Sigmoid colon (tissue), 7 donors: ENCODE measurements around the gene PARD3. TPM values are rescaled to one million over a fixed set of nuclear protein-coding genes. Genes with fewer than 3 reads are reported as not detected.

Experiments used
- DNase-seq: peaks from one replicate; pipeline ENCODE4 v3.0.0-alpha.2; 2019
- H3K27ac ChIP-seq, 4 donors: fragments of 200-600 bp; sonication (generic); one replicate each; pipeline ENCODE4 v1.5.1; 2016 to 2019; ENCODE audit warnings: mild to moderate bottlenecking in 1 of 4
- H3K27me3 ChIP-seq, 3 donors: fragments of 200-600 bp; sonication (generic); one replicate each; pipeline ENCODE4 v1.5.1; 2019; ENCODE audit warnings: mild to moderate bottlenecking in 1 of 3
- H3K36me3 ChIP-seq, 4 donors: fragments of 200-600 bp; sonication (generic); one replicate each; pipeline ENCODE4 v1.5.1; 2016 to 2019
- H3K4me1 ChIP-seq, 4 donors: fragments of 200-600 bp; sonication (generic); one replicate each; pipeline ENCODE4 v1.5.1; 2017 to 2019
- H3K4me3 ChIP-seq, 4 donors: fragments of 200-600 bp; sonication (generic); one replicate each; pipeline ENCODE4 v1.5.1; 2017 to 2019; ENCODE audit warnings: mild to moderate bottlenecking in 2 of 4, moderate library complexity in 1 of 4
- H3K9me3 ChIP-seq, 4 donors: fragments of 200-600 bp in 3 of 4; sonication (generic) in 3 of 4; one replicate each; pipeline versions ENCODE4 v1.5.1 to v1.6.1; 2013 to 2019
- CTCF ChIP-seq, 4 experiments: fragments of 450-650 bp in 3 of 4; fragments of 200-600 bp in 1 of 4; IDR thresholded peaks; one replicate each; pipeline ENCODE4 v1.5.1; 2016 to 2019; ENCODE audit warnings: antibody characterized with exemption in 4 of 4, mild to moderate bottlenecking in 3 of 4, moderate library complexity in 2 of 4
- EP300 ChIP-seq, 4 donors: sonication (generic); formaldehyde crosslinking; IDR thresholded peaks; one replicate each; pipeline ENCODE4 v1.6.1; 2017; ENCODE audit warnings: antibody characterized with exemption in 4 of 4
- POLR2A ChIP-seq, 2 donors: fragments of 450-650 bp; IDR thresholded peaks; one replicate each; pipeline ENCODE4 v1.6.1; 2016; ENCODE audit warnings: antibody characterized with exemption in 2 of 2, mild to moderate bottlenecking in 2 of 2, moderate library complexity in 2 of 2
- POLR2AphosphoS5 ChIP-seq, 4 donors: sonication (generic); formaldehyde crosslinking; IDR thresholded peaks; one replicate each; pipeline ENCODE4 v1.6.1; 2017; ENCODE audit warnings: antibody characterized with exemption in 4 of 4
- WGBS, 2 donors: extraction: QIAGEN DNeasy Blood & Tissue Kit; methylation state at CpG; one replicate each; pipeline ENCODE4 v1.1.7; 2013; 5-methylcytosine and 5-hydroxymethylcytosine counted together
- intact Hi-C: fragments of 100-400 bp; cut with DNase I; formaldehyde crosslinking; loops from one replicate; pipeline ENCODE4 v1.15.1; 2023
- polyA plus RNA-seq, 3 donors: library from polyadenylated mRNA; stranded (reverse); fragments of 200-250 nt; gene quantifications; one replicate each; pipeline ENCODE4 v1.2.3, GENCODE V29; 2013
- total RNA-seq, 4 donors: library from RNA; depleted of rRNA; stranded (reverse); fragments of >200 nt; gene quantifications; one replicate each; pipeline ENCODE4 v1.1.0, GENCODE V29; 2016
- donor health status: healthy with polysubstance abuse.
- donor health status: Bipolar disorder and iron deficiency.
- donor health status: healthy.

PARD3 gene
- total and polyA plus RNA-seq, 7 donors = 17.5 to 96.4 (median 75.9) TPM

GRCh38 chr10:34380856-34381255, 434.2 kb downstream of the PARD3 start:
- no peak for DNase-seq
- TF ChIP-seq CTCF (IDR thresholded peaks at IDR 0.05) (no peak), POLR2AphosphoS5 (IDR thresholded peaks at IDR 0.05) (no peak), EP300 (IDR thresholded peaks at IDR 0.05) (no peak), POLR2A (IDR thresholded peaks at IDR 0.05) (no peak)
- Histone ChIP-seq H3K27me3 (no peaks in the 10 kb centered on the region), H3K4me1 (peaks cover 0 to 4% (median 0%) of the 10 kb centered on the region in 4 donors), H3K4me3 (no peak overlapping the region), H3K36me3 (peaks cover 0 to 24% (median 2%) of the 10 kb centered on the region in 4 donors), H3K9me3 (no peaks in the 10 kb centered on the region), H3K27ac (no peak overlapping the region)
- intact Hi-C loops = no loop called here
- 89 to 95% methylated on average over 3 of the region's 3 CpGs for WGBS, 2 donors

GRCh38 chr10:34378297-34378696, 436.8 kb downstream of the PARD3 start:
- H3K4me3 ChIP-seq = no peak overlapping the region
- intact Hi-C loops = no loop called here
- H3K27ac ChIP-seq = no peak overlapping the region
- DNase-seq = no peak
- H3K27me3 ChIP-seq = no peaks in the 10 kb centered on the region
- peaks cover 0 to 24% (median 2%) of the 10 kb centered on the region in 4 donors for H3K36me3 ChIP-seq
- no peak for TF ChIP-seq CTCF (IDR thresholded peaks at IDR 0.05)
- TF ChIP-seq POLR2AphosphoS5 (IDR thresholded peaks at IDR 0.05) = no peak
- no peak for TF ChIP-seq EP300 (IDR thresholded peaks at IDR 0.05)
- TF ChIP-seq POLR2A (IDR thresholded peaks at IDR 0.05) = no peak
- H3K9me3 ChIP-seq = no peaks in the 10 kb centered on the region
- H3K4me1 ChIP-seq = no peaks in the 10 kb centered on the region

- Histone ChIP-seq H3K4me1 (no peaks in the 10 kb centered on the region), H3K4me3 (no peak overlapping the region), H3K27ac (no peak overlapping the region), H3K9me3 (no peaks in the 10 kb centered on the region), H3K27me3 (no peaks in the 10 kb centered on the region), H3K36me3 (peaks cover 0 to 22% (median 2%) of the 10 kb centered on the region in 4 donors)
- DNase-seq = no peak
- TF ChIP-seq EP300 (IDR thresholded peaks at IDR 0.05) = no peak
- no peak for TF ChIP-seq CTCF (IDR thresholded peaks at IDR 0.05)
- no peak for TF ChIP-seq POLR2AphosphoS5 (IDR thresholded peaks at IDR 0.05)
- no peak for TF ChIP-seq POLR2A (IDR thresholded peaks at IDR 0.05)
- WGBS, 2 donors = 95 to 99% methylated on average over 5 of the region's 5 CpGs
- intact Hi-C loops = no loop called here
Observed at GRCh38 chr10:34377833-34378232, 437.3 kb downstream of the PARD3 start.

GRCh38 chr10:34374356-34375045, 440.6 kb downstream of the PARD3 start:
- Histone ChIP-seq H3K27me3 (no peaks in the 10 kb centered on the region), H3K9me3 (no peaks in the 10 kb centered on the region), H3K4me1 (no peaks in the 10 kb centered on the region), H3K27ac (no peak overlapping the region), H3K36me3 (peaks cover 0 to 15% (median 5%) of the 10 kb centered on the region in 4 donors), H3K4me3 (no peak overlapping the region)
- WGBS, 2 donors = 82 to 94% methylated on average over 6 of the region's 6 CpGs
- TF ChIP-seq CTCF (IDR thresholded peaks at IDR 0.05) (no peak), EP300 (IDR thresholded peaks at IDR 0.05) (no peak), POLR2AphosphoS5 (IDR thresholded peaks at IDR 0.05) (no peak), POLR2A (IDR thresholded peaks at IDR 0.05) (no peak)
- no peak for DNase-seq
- intact Hi-C loops = no loop called here

GRCh38 chr10:34373211-34373610, 441.9 kb downstream of the PARD3 start:
- TF ChIP-seq EP300 (IDR thresholded peaks at IDR 0.05) (no peak), POLR2A (IDR thresholded peaks at IDR 0.05) (no peak), POLR2AphosphoS5 (IDR thresholded peaks at IDR 0.05) (no peak), CTCF (IDR thresholded peaks at IDR 0.05) (no peak)

More at GRCh38 chr10:34373211-34373610, 441.9 kb downstream of the PARD3 start:
- DNase-seq = no peak
- Histone ChIP-seq H3K9me3 (no peaks in the 10 kb centered on the region), H3K27me3 (no peaks in the 10 kb centered on the region), H3K27ac (no peak overlapping the region), H3K4me3 (no peak overlapping the region), H3K36me3 (peaks cover 0 to 15% (median 5%) of the 10 kb centered on the region in 4 donors), H3K4me1 (no peaks in the 10 kb centered on the region)
- 89 to 92% methylated on average over 4 of the region's 4 CpGs for WGBS, 2 donors
- intact Hi-C loops = no loop called here
